ENCODE data around the gene ZBTB48. TPM values are rescaled to one million over a fixed set of nuclear protein-coding genes. Genes with fewer than 3 reads are reported as not detected.

ZBTB48 gene
- total RNA-seq, 4 donors from 2014 or later, result 31.6 to 40.4 (median 34.8) TPM

DNA sequence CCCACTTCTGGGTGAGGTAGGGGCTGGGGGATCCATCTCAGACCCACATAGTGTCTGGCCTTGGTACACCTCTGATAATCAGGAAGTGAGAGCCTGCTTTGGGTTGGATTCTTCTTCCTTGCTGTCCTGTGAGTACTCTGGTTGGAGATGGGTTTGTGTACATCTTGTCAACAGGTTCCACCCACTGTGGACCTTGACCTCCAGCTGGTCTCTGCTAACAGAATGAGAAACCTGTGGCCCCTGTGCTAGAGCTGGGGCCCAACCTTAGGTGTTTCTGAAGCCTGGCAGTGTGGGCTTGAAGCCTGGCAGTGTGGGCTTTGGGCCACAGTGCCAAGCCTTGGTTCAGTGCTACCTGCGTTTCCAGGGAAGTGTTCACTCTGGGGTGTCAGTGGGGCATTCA lies 2.6 kb downstream of the ZBTB48 start:
- no peak overlapping the region for H3K4me3 ChIP-seq (ENCODE audit: low read depth, poor library complexity, severe bottlenecking)
- intact Hi-C loops (cut with DNase I; ENCODE audit: low total_unique reads), result no loop called here
- TF ChIP-seq POLR2A (IDR thresholded peaks at IDR 0.05), result no peak
- TF ChIP-seq, protein P1, sequence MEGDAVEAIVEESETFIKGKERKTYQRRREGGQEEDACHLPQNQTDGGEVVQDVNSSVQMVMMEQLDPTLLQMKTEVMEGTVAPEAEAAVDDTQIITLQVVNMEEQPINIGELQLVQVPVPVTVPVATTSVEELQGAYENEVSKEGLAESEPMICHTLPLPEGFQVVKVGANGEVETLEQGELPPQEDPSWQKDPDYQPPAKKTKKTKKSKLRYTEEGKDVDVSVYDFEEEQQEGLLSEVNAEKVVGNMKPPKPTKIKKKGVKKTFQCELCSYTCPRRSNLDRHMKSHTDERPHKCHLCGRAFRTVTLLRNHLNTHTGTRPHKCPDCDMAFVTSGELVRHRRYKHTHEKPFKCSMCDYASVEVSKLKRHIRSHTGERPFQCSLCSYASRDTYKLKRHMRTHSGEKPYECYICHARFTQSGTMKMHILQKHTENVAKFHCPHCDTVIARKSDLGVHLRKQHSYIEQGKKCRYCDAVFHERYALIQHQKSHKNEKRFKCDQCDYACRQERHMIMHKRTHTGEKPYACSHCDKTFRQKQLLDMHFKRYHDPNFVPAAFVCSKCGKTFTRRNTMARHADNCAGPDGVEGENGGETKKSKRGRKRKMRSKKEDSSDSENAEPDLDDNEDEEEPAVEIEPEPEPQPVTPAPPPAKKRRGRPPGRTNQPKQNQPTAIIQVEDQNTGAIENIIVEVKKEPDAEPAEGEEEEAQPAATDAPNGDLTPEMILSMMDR (IDR thresholded peaks at IDR 0.05), result no peak
- WGBS, 2 donors, result 85 to 86% methylated on average over 1 of the region's 1 CpG
- no peak for DNase-seq (ENCODE audit: low spot score in 2 of 2)

DNA sequence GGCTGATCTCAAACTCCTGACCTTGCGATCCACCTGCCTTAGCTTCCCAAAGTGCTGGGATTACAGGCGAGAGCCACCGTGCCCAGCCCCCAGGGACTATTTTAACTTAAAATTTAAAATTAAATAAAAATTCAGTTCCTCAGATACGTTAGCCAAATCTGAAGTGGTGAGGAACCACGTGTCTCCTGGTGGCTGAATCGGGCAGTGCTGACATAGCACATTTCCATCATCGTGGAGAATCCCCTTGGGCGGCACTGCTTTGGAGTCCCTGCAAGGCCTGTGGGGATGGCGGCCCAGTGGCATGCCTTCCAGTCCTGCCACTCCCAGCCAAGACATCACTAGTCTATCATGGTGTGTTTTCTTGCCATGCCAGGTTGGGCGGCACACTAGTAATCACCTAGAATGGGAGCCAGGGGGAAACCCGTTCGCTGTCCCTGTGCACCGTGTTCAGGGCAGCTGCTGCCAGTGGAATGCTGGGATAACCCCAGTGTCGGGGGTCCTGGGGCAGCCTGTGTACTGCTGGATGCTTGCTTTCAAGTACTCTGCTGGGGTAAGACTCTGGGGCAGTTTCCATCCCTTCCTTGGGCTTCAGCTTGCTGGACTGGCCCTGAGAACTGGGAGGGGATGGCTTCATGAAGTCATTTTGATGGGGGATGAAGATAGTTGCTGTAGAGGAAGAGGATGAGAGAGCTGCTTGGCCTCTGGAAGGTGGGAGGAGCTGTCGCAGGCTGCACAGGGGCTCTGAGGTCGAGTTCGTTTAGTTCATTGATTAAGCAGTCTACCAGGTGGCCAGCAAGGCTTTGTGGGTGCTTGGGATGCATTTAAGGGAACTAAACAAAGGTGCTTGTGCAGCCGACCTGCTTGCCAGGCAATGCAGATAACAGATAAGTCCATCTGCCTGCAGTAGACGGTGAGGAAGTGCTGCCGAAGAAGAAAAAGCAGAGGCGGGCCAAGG lies 4.6 kb downstream of the ZBTB48 start:
- intact Hi-C loops (cut with DNase I; ENCODE audit: low total_unique reads), result no loop called here
- DNase-seq (ENCODE audit: low spot score in 2 of 2), result no peak
- WGBS, 2 donors, result 56 to 61% methylated on average over 21 of the region's 21 CpGs
- H3K4me3 ChIP-seq (ENCODE audit: low read depth, poor library complexity, severe bottlenecking), result no peak overlapping the region
- TF ChIP-seq, protein P1 (IDR thresholded peaks at IDR 0.05), result no peak
- TF ChIP-seq POLR2A (IDR thresholded peaks at IDR 0.05), result no peak

DNA sequence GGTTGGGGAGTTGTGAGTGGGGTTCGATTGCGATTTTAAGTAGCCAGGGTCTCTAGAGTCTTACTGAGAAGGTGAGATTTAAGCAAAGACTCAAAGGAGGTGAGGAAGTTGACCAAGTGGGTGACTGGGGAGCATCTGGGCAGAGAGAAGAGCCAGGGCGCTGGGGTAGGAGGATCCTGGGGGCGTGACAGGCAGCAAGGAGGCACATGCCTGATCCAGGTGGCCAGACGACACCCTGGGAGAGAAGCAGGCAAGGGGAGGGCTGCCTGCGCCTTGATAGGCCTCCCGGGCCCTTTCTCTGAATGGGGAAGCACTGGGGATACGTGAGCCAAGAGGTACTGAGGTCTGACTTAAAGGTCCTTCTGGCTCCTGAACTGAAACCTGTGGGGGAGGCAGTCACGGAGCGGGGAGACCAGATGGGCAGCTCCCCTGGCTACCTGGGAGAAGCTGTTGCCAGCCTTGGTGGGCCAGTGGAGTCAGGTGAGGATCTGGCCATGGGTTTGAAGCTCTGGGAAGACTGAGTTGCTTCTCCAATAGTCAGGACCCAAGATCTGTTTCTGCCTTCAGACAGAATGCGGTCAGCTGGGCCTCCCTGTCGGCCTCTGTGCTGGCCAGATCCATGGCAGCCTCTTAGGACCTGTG lies 5.4 kb downstream of the ZBTB48 start:
- H3K4me3 ChIP-seq (ENCODE audit: low read depth, poor library complexity, severe bottlenecking), result no peak overlapping the region
- TF ChIP-seq, protein P1 (IDR thresholded peaks at IDR 0.05), result no peak
- no peak for TF ChIP-seq POLR2A (IDR thresholded peaks at IDR 0.05)
- DNase-seq (ENCODE audit: low spot score in 2 of 2), result no peak
- intact Hi-C loops (cut with DNase I; ENCODE audit: low total_unique reads), result no loop called here
- WGBS, 2 donors, result 55 to 70% methylated on average over 12 of the region's 12 CpGs

DNA sequence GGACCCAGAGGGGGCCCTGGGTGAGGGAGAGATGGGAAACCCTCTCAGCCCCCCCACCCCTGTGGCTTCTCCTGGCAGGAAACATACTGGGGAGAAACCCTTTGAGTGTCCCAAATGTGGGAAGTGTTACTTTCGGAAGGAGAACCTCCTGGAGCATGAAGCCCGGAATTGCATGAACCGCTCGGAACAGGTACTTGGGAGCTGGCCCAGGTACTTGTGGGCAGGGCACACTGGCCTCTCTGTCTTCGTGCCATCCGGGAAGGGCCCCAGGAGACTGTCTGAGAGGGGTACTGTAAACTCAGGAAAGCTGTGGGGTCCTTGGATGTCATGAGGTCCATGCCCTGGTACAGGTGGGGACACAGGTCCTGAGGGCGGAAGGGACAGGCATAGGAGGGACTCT lies 6.0 kb downstream of the ZBTB48 start:
- 54 to 82% methylated on average over 7 of the region's 7 CpGs for WGBS, 2 donors

DNA sequence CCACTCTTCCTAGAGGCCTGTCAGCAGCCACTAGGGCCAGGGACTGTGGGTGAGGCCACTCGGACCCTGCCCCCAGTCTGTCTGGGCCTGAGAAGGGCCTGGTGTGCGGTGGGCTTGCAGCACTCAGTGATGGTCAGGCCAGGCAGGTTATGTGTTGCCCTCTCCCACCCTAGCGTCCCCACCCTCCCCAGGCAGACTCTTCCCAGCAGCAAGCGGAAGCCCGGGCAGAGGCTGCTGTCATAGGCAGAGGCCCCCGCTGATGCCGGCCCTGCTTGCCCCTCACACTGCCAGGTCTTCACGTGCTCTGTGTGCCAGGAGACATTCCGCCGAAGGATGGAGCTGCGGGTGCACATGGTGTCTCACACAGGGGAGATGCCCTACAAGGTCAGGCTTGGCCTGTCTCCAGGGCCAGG lies 6.6 kb downstream of the ZBTB48 start:
- TF ChIP-seq, protein P1 (IDR thresholded peaks at IDR 0.05), result no peak
- no peak for TF ChIP-seq POLR2A (IDR thresholded peaks at IDR 0.05)
- no peak for DNase-seq (ENCODE audit: low spot score in 2 of 2)
- no peak overlapping the region for H3K4me3 ChIP-seq (ENCODE audit: low read depth, poor library complexity, severe bottlenecking)
- WGBS, 2 donors, result 71% methylated on average over 10 of the region's 11 CpGs; no CpG with 5 or more reads in 1 of the 2 donors
- intact Hi-C loops (cut with DNase I; ENCODE audit: low total_unique reads), result no loop called here

More for the DNA sequence above, 6.0 kb downstream of the ZBTB48 start:
- H3K4me3 ChIP-seq (ENCODE audit: low read depth, poor library complexity, severe bottlenecking), result no peak overlapping the region
- intact Hi-C loops (cut with DNase I; ENCODE audit: low total_unique reads), result no loop called here
- DNase-seq (ENCODE audit: low spot score in 2 of 2), result no peak
- TF ChIP-seq, protein P1 (IDR thresholded peaks at IDR 0.05), result no peak
- TF ChIP-seq POLR2A (IDR thresholded peaks at IDR 0.05), result no peak

All from lower leg skin (tissue), 4 donors.